ENCODE data around the gene TSPAN9. TPM values are rescaled to one million over a fixed set of nuclear protein-coding genes. Genes with fewer than 3 reads are reported as not detected.

Gene TSPAN9
- total RNA-seq, 2 donors from 2014 or later = 14.0 to 18.5 TPM

GRCh38 chr12:3230758-3231375 lies 153.7 kb downstream of the TSPAN9 start:
- 50 to 81% methylated on average over 14 of the region's 14 CpGs for WGBS, 2 donors
- H3K9me3 ChIP-seq = no peaks in the 10 kb centered on the region
- TF ChIP-seq POLR2A (IDR thresholded peaks at IDR 0.05) (no peak), CTCF (IDR thresholded peaks at IDR 0.05) (no peak)
- no peak overlapping the region for H3K4me3 ChIP-seq
- intact Hi-C loops (cut with DNase I) = no loop called here
- DNase-seq = no peak
- no peak overlapping the region for H3K27ac ChIP-seq
- no peaks in the 10 kb centered on the region for H3K27me3 ChIP-seq
- no peak for ATAC-seq
- no peaks in the 10 kb centered on the region for H3K36me3 ChIP-seq (replicated peaks in 1 of 2; ENCODE audit: insufficient read depth in 1 of 2, low read depth in 2 of 2)
- H3K4me1 ChIP-seq = no peaks in the 10 kb centered on the region

- H3K9me3 ChIP-seq = no peaks in the 10 kb centered on the region
- DNase-seq = no peak
- H3K27ac ChIP-seq = no peak overlapping the region
- H3K4me3 ChIP-seq = no peak overlapping the region
- TF ChIP-seq CTCF (IDR thresholded peaks at IDR 0.05) = no peak
- TF ChIP-seq POLR2A (IDR thresholded peaks at IDR 0.05) = no peak
- intact Hi-C loops (cut with DNase I) = no loop called here
- 82 to 90% methylated on average over 5 to 19 of the region's 19 CpGs for WGBS, 2 donors
- no peaks in the 10 kb centered on the region for H3K36me3 ChIP-seq (replicated peaks in 1 of 2; ENCODE audit: insufficient read depth in 1 of 2, low read depth in 2 of 2)
- H3K4me1 ChIP-seq = no peaks in the 10 kb centered on the region
- H3K27me3 ChIP-seq = no peaks in the 10 kb centered on the region
- ATAC-seq = peak; percentile 15
Observed at GRCh38 chr12:3231399-3231876, 154.3 kb downstream of the TSPAN9 start.

GRCh38 chr12:3233797-3234196 lies 156.6 kb downstream of the TSPAN9 start:
- Histone ChIP-seq H3K36me3 (replicated peaks in 1 of 2; ENCODE audit: insufficient read depth in 1 of 2, low read depth in 2 of 2) (no peaks in the 10 kb centered on the region), H3K27ac (no peak overlapping the region), H3K4me1 (no peaks in the 10 kb centered on the region), H3K27me3 (no peaks in the 10 kb centered on the region), H3K9me3 (no peaks in the 10 kb centered on the region), H3K4me3 (no peak overlapping the region)
- ATAC-seq = no peak
- no peak for DNase-seq
- 53 to 69% methylated on average over 5 of the region's 5 CpGs for WGBS, 2 donors
- TF ChIP-seq POLR2A (IDR thresholded peaks at IDR 0.05) = no peak
- no peak for TF ChIP-seq CTCF (IDR thresholded peaks at IDR 0.05)
- intact Hi-C loops (cut with DNase I) = no loop called here

GRCh38 chr12:3236345-3237187 lies 159.4 kb downstream of the TSPAN9 start:
- no peaks in the 10 kb centered on the region for H3K27me3 ChIP-seq
- peaks cover 1% of the 10 kb centered on the region for H3K4me1 ChIP-seq
- H3K27ac ChIP-seq = no peak overlapping the region
- DNase-seq (no peak), ATAC-seq (no peak)
- no peaks in the 10 kb centered on the region for H3K9me3 ChIP-seq
- H3K4me3 ChIP-seq = no peak overlapping the region
- intact Hi-C loops (cut with DNase I) = no loop called here
- TF ChIP-seq CTCF (IDR thresholded peaks at IDR 0.05) (no peak), POLR2A (IDR thresholded peaks at IDR 0.05) (no peak)
- H3K36me3 ChIP-seq (replicated peaks in 1 of 2; ENCODE audit: insufficient read depth in 1 of 2, low read depth in 2 of 2) = no peaks in the 10 kb centered on the region
- 77 to 81% methylated on average over 16 of the region's 16 CpGs for WGBS, 2 donors

Data from body of pancreas (tissue), 4 donors.